SK-N-DZ (cell line): ENCODE measurements around the gene DVL2.
"Not testable (repeated sequence)": the region's sequence is repeated elsewhere in the genome, so short reads cannot be mapped to it uniquely, and the experiment has no call there.

Experiments used
- DNase-seq: peaks from one replicate; pipeline ENCODE4 v3.0.0-alpha.2; 2015; ENCODE audit warnings: low spot score

Gene DVL2

GRCh38 chr17:7256766-7257456 lies 22.6 kb upstream of the DVL2 start:
- DNase-seq, result no peak

- DNase-seq, result no peak
These were observed 20.2 kb upstream of the DVL2 start for GRCh38 chr17:7254511-7254910.

- no peak for DNase-seq
These were observed 18.8 kb upstream of the DVL2 start for GRCh38 chr17:7253082-7253481.

GRCh38 chr17:7252176-7253043 lies 18.1 kb upstream of the DVL2 start, which contains the start of gene ELP5:
Gene ELP5, plus strand, starts transcription at chr17:7252215. Its CDS starts 336 bp downstream, at chr17:7252551.
- DNase-seq, result peak; percentile 98

GRCh38 chr17:7251661-7252175 lies 17.4 kb upstream of the DVL2 start, which contains the start of gene CTDNEP1:
Gene CTDNEP1, minus strand, starts transcription at chr17:7251734. Its CDS starts 438 bp downstream, at chr17:7251296.
- DNase-seq, result peak; percentile 100

- DNase-seq, result no peak
These were observed 16.6 kb upstream of the DVL2 start for GRCh38 chr17:7250695-7251627.

GRCh38 chr17:7249830-7250229 lies 15.5 kb upstream of the DVL2 start:
- no peak for DNase-seq

GRCh38 chr17:7249214-7249613 lies 14.9 kb upstream of the DVL2 start:
- no peak for DNase-seq

- DNase-seq, result no peak
These were observed 14.5 kb upstream of the DVL2 start for GRCh38 chr17:7248796-7249195.

GRCh38 chr17:7246779-7247178 lies 12.5 kb upstream of the DVL2 start:
- DNase-seq, result no peak

- DNase-seq, result not testable (repeated sequence)
These were observed 9.5 kb upstream of the DVL2 start for GRCh38 chr17:7243838-7244237.

GRCh38 chr17:7243453-7243729 lies 9.1 kb upstream of the DVL2 start:
- DNase-seq, result no peak

GRCh38 chr17:7242717-7243452 lies 8.6 kb upstream of the DVL2 start:
- DNase-seq, result peak; percentile 98

- peak; percentile 91 for DNase-seq
These were observed 7.7 kb upstream of the DVL2 start, which contains the start of gene GABARAP for GRCh38 chr17:7241783-7242716. Gene GABARAP, minus strand, starts transcription at chr17:7242449. Its CDS starts 119 bp downstream, at chr17:7242330.

GRCh38 chr17:7241090-7241733 lies 6.9 kb upstream of the DVL2 start:
- DNase-seq, result no peak

GRCh38 chr17:7240375-7240774 lies 6.1 kb upstream of the DVL2 start:
- DNase-seq, result no peak

- peak; percentile 100 for DNase-seq
These were observed 5.0 kb upstream of the DVL2 start, which contains the start of gene PHF23 for GRCh38 chr17:7239091-7240027. Gene PHF23, minus strand, starts transcription at chr17:7239457. Its CDS starts 178 bp downstream, at chr17:7239279.
